Activated CD8-positive, alpha-beta memory T cell treated with anti-CD3 and anti-CD28 coated beads, Interleukin-2, amount 10 ng/mL, durations not matched to agents 7 days and 5 days (primary cell): ENCODE results near the gene TGM5. TPM values are rescaled to one million over a fixed set of nuclear protein-coding genes. Genes with fewer than 3 reads are reported as not detected.
"Not testable (repeated sequence)": the region's sequence is repeated elsewhere in the genome, so short reads cannot be mapped to it uniquely, and the experiment has no call there.

ENCODE experiments used
- ATAC-seq: fragments of 150-1000 bp; cut with Tn5 transposase; one replicate; pipeline ENCODE4 v1.10.0; 2021; ENCODE audit warnings: moderate library complexity
- CTCF ChIA-PET: fragments of 350-600 bp; sonication (Branson Sonifier 250); formaldehyde crosslinking; loops from one replicate; lab custom pipeline; 2021; ENCODE audit warnings: antibody characterized with exemption; lab: Charles Lee
- DNase-seq: peaks from one replicate; pipeline ENCODE4 v3.0.0-alpha.2; 2020
- H3K27ac Mint-ChIP-seq: one replicate; pipeline ENCODE4 v1.8.0; 2021; ENCODE audit warnings: mild to moderate bottlenecking, mixed read lengths
- H3K27me3 Mint-ChIP-seq: one replicate; pipeline ENCODE4 v1.8.0; 2021; ENCODE audit warnings: mixed read lengths
- H3K36me3 Mint-ChIP-seq: one replicate; pipeline ENCODE4 v1.8.0; 2021; ENCODE audit warnings: mild to moderate bottlenecking, mixed read lengths
- H3K4me1 Mint-ChIP-seq: one replicate; pipeline ENCODE4 v1.8.0; 2021; ENCODE audit warnings: mixed read lengths
- H3K4me3 Mint-ChIP-seq: one replicate; pipeline ENCODE4 v1.8.0; 2021; ENCODE audit warnings: mild to moderate bottlenecking, moderate library complexity, mixed read lengths
- H3K9me3 Mint-ChIP-seq: one replicate; pipeline ENCODE4 v1.8.0; 2022; ENCODE audit warnings: low read depth, mixed read lengths
- total RNA-seq, 2 experiments: library from RNA; stranded (reverse); gene quantifications; one replicate each; pipeline ENCODE4 v1.2.3, GENCODE V29; 2021

The TGM5 gene
- total RNA-seq, 2 experiments from 2014 or later: 0.91 to 1.1 TPM

DNA sequence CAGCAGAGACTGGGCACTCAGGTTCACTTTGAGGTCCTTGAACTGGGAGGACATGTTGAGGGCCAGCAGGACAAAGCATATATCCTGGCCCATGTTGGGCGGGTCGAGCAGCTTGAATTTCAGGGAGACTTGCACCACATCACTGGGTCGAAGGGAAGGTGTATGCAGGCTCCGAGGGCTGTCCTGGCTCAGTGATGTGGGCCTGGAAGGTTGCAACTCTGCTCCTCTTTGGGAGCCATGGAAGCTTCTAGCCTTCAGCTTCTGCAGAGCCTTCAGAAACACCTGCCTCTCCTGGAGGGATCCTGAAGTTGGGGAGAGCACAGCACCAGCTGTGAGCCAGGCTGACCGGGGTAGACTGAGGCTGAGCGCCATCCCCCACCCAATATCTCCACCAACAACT lies 31.2 kb downstream of the TGM5 start:
- Mint-ChIP-seq H3K4me3 (no peak overlapping the region), H3K9me3 (no peaks in the 10 kb centered on the region), H3K4me1 (peaks cover 32% of the 10 kb centered on the region), H3K36me3 (no peaks in the 10 kb centered on the region), H3K27me3 (no peaks in the 10 kb centered on the region), H3K27ac (no peak overlapping the region)
- CTCF ChIA-PET: interaction anchor here (2.6 kb wide), 1 partner anchor 10 kb away, joined by 14 read pairs; no protein-coding TSS in a partner anchor
- ATAC-seq (no peak), DNase-seq (no peak)

DNA sequence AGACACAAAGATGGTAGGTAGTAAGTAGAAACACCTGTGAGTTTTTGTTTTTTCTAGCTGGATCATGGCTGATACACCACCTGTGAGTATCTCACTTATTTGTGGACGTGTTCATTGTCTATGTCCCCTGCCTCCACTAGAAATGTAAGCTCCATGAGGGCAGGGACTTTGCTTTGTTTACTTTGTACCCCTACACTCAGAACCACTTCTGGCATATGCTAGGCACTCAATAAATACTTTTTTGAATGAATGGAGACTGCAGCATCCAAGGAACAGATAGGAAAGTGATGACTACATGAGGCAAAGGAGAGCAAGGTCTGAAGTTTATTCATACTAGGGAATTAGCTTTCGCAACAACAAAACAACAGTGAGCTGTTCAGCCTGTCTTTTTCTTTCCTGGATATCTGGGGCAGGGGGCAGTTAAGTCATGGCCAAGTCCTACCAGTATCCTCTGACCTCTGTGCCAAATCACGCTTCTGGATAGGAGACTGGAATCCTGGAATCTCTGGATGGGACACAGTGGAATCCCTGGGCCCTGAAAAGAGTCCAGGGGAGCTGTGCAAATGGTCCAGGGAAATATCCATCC lies 34.3 kb downstream of the TGM5 start:
- ATAC-seq: no peak
- H3K4me1 Mint-ChIP-seq: peaks cover 5% of the 10 kb centered on the region
- H3K4me3 Mint-ChIP-seq: no peak overlapping the region
- H3K9me3 Mint-ChIP-seq: no peaks in the 10 kb centered on the region
- peaks cover 11% of the 10 kb centered on the region for H3K27me3 Mint-ChIP-seq
- no peak overlapping the region for H3K27ac Mint-ChIP-seq
- H3K36me3 Mint-ChIP-seq: no peaks in the 10 kb centered on the region
- CTCF ChIA-PET: interaction anchor here (0.8 to 1.5 kb wide), 3 partner anchors 9 to 53 kb away, joined by 3 to 5 read pairs (median 3); no protein-coding TSS in a partner anchor
- DNase-seq: no peak

DNA sequence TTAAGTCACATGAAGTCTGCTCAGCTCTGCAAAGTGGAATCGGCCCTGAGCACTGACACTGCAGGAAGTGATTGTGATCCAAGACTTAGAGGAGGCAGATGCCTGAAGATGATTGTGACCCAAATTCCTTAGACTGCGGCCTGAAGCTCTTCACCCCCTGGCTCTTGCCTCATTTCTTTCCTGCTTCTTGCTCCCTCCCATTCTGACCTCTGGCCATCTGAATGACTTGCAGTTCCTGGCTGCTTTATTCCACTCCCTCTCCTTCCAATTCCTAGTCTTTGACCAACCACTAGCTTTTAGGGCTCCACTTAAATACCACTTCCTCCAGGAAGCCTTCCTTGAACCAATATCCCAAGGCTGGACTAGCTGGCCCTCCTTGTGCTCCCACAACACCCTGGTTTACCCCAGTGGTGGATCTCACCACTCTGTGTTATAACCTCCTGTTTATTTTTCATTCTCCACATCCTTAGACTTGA lies 36.0 kb downstream of the TGM5 start:
- DNase-seq (no peak), ATAC-seq (no peak)
- no peaks in the 10 kb centered on the region for H3K36me3 Mint-ChIP-seq
- H3K9me3 Mint-ChIP-seq: no peaks in the 10 kb centered on the region
- H3K27me3 Mint-ChIP-seq: peaks cover 11% of the 10 kb centered on the region
- H3K4me1 Mint-ChIP-seq: peaks cover 8% of the 10 kb centered on the region
- no peak overlapping the region for H3K4me3 Mint-ChIP-seq
- CTCF ChIA-PET: interaction anchor here (1.0 to 1.4 kb wide), 2 partner anchors 49 to 55 kb away, joined by 4 read pairs; no protein-coding TSS in a partner anchor
- H3K27ac Mint-ChIP-seq: no peak overlapping the region

DNA sequence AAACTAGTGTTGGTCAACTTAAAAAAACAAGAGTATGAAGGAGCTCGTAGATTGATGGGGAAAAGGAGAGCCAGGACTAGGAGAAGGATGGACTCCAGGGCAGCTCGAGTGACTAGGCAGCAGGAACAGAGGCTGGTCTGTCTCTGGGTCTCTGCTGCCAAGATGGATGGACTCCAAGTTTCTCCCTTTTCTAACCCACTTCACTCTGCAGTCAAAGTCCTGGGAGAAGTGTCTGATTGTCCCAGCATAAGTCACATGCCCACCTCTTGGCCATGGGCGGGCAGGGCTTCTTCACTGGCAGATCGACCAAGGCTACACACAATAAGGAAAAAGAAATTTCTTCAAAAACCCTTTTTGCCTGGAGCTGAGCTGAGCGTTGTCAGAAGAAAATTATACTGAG lies 36.8 kb downstream of the TGM5 start:
- DNase-seq (no peak), ATAC-seq (no peak)
- no peak overlapping the region for H3K27ac Mint-ChIP-seq
- H3K4me3 Mint-ChIP-seq: no peak overlapping the region
- H3K9me3 Mint-ChIP-seq: no peaks in the 10 kb centered on the region
- peaks cover 11% of the 10 kb centered on the region for H3K27me3 Mint-ChIP-seq
- CTCF ChIA-PET: interaction anchor here (0.6 to 2.3 kb wide), 4 partner anchors 21 to 56 kb away, joined by 3 to 16 read pairs (median 5); no protein-coding TSS in a partner anchor
- peaks cover 11% of the 10 kb centered on the region for H3K4me1 Mint-ChIP-seq
- H3K36me3 Mint-ChIP-seq: no peaks in the 10 kb centered on the region

DNA sequence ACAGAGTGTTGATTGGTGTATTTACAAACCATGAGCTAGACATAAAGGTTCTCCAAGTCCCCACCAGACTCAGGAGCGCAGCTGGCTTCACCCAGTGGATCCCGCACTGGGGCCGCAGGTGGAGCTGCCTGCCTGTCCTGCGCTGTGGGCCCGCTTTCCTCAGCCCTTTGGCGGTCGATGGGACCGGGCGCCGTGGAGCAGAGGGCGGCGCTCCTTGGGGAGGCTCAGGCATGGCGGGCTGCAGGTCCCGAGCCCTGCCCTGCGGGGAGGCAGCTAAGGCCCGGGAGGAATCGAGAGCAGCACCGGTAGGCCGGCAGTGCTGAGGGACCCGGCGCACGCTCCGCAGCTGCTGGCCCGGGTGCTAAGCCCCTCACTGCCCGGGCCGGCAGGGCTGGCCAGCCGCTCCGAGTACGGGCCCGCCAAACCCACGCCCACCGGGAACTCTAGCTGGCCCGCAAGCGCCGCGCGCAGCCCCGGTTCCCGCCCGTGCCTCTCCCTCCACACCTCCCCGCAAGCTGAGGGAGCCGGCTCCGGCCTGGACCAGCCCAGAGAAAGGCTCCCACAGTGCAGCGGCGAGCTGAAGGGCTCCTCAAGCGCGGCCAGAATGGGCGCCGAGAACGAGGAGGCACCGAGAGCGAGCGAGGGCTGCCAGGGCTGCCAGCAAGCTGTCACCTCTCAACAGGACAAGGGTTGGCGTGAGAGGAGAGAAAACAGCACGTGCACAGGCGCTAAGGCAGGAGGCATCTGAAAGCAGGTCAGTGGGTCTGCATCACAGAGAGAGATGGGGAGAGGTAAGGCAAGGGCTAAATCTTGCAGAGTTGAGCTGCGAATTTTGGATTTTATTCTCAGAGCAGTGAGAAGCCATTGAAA lies 40.1 kb downstream of the TGM5 start:
- ATAC-seq (no peak), DNase-seq (no peak)
- H3K27me3 Mint-ChIP-seq: peaks cover 20% of the 10 kb centered on the region
- no peak overlapping the region for H3K4me3 Mint-ChIP-seq
- no peaks in the 10 kb centered on the region for H3K36me3 Mint-ChIP-seq
- CTCF ChIA-PET: interaction anchor here (0.6 to 4.5 kb wide), 22 partner anchors 9 to 1556 kb away, joined by 3 to 157 read pairs (median 8); partner anchors contain the start of gene TGM5
- H3K4me1 Mint-ChIP-seq: peaks cover 5% of the 10 kb centered on the region
- no peaks in the 10 kb centered on the region for H3K9me3 Mint-ChIP-seq
- H3K27ac Mint-ChIP-seq: no peak overlapping the region

DNA sequence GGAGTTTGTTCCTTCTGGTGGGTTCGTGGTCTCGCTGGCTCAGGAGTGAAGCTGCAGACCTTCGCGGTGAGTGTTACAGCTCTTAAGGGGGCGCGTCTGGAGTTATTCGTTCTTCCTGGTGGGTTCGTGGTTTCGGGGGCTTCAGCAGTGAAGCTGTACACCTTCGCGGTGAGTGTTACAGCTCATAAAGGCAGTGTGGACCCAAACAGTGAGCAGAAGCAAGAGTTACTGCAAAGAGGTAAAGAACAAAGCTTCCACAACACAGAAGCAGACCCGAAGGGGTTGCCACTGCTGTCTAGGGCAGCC lies 40.8 kb downstream of the TGM5 start:
- H3K4me3 Mint-ChIP-seq, H3K9me3 Mint-ChIP-seq, ATAC-seq, DNase-seq, H3K27ac Mint-ChIP-seq, H3K4me1 Mint-ChIP-seq, H3K36me3 Mint-ChIP-seq: not testable (repeated sequence)
- CTCF ChIA-PET: interaction anchor here (0.6 to 4.5 kb wide), 34 partner anchors 10 to 1555 kb away, joined by 3 to 157 read pairs (median 5); partner anchors contain the start of genes CCNDBP1, TGM5 and TGM7
- H3K27me3 Mint-ChIP-seq: peaks cover 24% of the 10 kb centered on the region

DNA sequence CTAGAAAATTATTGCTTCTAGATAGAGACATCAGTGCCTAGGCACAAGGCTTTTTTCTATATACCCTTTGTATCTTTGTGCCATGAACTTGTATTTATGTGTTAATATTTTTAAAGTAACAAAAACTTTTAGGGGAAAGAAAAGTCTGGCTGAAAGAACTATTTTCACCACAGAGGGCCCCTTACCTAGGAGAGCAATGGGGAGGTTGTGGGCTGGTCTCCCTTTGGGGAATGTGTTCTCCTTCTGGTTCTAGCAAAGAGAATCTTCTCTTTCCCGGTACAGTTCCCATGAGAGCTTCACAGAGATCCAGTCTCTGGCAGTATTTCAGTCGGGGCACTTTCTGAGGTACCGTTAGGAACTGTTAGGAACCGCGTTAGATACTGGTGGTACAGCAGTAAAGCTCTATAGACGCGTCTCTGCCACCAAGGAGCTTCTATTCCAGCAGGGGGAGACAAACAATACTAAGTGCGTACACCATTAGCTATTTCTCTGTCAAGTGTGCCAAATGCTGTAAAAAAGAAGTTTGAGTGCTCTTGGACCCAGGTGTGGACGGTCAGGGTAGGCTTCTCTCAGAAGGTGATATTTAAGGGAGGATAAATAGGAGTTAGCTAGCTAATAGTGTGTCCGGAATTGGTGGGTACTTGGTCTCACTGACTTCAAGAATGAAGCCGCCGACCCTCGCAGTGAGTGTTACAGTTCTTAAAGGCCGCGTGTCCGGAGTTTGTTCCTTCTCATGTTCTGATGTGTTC lies 41.4 kb downstream of the TGM5 start:
- CTCF ChIA-PET: interaction anchor here (0.6 to 4.5 kb wide), 47 partner anchors 9 to 1555 kb away, joined by 3 to 157 read pairs (median 4); partner anchors contain the start of genes CCNDBP1, TGM5 and TGM7
- peaks cover 24% of the 10 kb centered on the region for H3K27me3 Mint-ChIP-seq
- H3K36me3 Mint-ChIP-seq: no peaks in the 10 kb centered on the region
- ATAC-seq (peak; percentile 95), DNase-seq (peak; percentile 69)
- no peak overlapping the region for H3K27ac Mint-ChIP-seq
- H3K9me3 Mint-ChIP-seq: no peaks in the 10 kb centered on the region
- no peak overlapping the region for H3K4me3 Mint-ChIP-seq
- peaks cover 5% of the 10 kb centered on the region for H3K4me1 Mint-ChIP-seq

DNA sequence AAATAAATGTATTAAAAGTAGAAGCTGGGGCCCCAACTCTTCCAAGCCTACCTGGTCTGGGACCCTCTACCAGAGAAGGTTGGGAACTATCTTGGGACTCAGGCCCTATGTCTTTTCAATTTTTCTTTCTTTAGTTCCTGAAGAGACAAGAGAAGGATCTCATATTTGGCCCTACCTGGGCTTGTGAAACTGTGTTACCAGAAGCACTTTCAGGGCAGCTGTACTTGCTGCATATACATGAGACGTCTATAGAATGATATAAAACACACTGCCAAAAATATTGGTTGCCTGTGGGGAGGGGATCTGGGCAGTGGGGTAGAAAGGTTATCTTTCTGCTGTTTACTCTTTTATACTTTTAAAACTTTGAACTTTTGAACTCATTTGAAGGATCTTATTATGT lies 45.3 kb downstream of the TGM5 start:
- CTCF ChIA-PET: interaction anchor here (2.7 to 3.3 kb wide), 2 partner anchors 17 to 64 kb away, joined by 11 to 14 read pairs; no protein-coding TSS in a partner anchor
- no peaks in the 10 kb centered on the region for H3K9me3 Mint-ChIP-seq

DNA sequence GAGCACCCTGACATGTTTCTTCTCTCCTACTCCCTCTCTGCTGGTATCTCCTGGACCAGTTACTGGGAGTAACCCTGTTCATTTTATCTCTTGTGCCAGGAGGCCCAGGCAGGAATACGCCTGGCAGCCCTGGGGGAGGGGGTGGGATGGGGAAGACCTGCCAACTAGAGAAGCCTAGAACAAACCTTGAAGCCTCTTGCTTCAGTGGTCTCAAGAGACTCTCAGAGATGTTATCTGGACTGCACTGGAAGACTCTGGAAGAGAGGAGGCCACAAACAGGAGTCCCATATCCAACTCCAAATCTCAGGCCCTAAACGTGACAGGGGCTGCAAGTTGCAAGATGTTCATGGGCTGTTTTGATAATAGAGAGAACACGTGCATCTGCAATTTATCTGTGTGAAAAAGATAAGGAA lies 45.7 kb downstream of the TGM5 start, which contains the start of gene EPB42:
TSS of gene EPB42 (minus strand) at position 28 of the 413 bp plus-strand sequence. CDS start 193 bp downstream, outside the sequence.
- no peaks in the 10 kb centered on the region for H3K36me3 Mint-ChIP-seq
- ATAC-seq (no peak), DNase-seq (no peak)
- H3K4me3 Mint-ChIP-seq: no peak within 1 kb of the TSS
- no peak within 1 kb of the TSS for H3K27ac Mint-ChIP-seq
- CTCF ChIA-PET: interaction anchor here (2.7 to 3.3 kb wide), 2 partner anchors 17 to 65 kb away, joined by 11 to 14 read pairs; no protein-coding TSS in a partner anchor
- peaks cover 5% of the 10 kb centered on the region for H3K4me1 Mint-ChIP-seq
- no peaks in the 10 kb centered on the region for H3K9me3 Mint-ChIP-seq
- H3K27me3 Mint-ChIP-seq: peaks cover 27% of the 10 kb centered on the region

More for the DNA sequence above, 45.3 kb downstream of the TGM5 start:
- peaks cover 27% of the 10 kb centered on the region for H3K27me3 Mint-ChIP-seq
- H3K27ac Mint-ChIP-seq: no peak overlapping the region
- H3K4me1 Mint-ChIP-seq: peaks cover 5% of the 10 kb centered on the region
- H3K36me3 Mint-ChIP-seq: no peaks in the 10 kb centered on the region
- ATAC-seq (no peak), DNase-seq (no peak)
- no peak overlapping the region for H3K4me3 Mint-ChIP-seq

DNA sequence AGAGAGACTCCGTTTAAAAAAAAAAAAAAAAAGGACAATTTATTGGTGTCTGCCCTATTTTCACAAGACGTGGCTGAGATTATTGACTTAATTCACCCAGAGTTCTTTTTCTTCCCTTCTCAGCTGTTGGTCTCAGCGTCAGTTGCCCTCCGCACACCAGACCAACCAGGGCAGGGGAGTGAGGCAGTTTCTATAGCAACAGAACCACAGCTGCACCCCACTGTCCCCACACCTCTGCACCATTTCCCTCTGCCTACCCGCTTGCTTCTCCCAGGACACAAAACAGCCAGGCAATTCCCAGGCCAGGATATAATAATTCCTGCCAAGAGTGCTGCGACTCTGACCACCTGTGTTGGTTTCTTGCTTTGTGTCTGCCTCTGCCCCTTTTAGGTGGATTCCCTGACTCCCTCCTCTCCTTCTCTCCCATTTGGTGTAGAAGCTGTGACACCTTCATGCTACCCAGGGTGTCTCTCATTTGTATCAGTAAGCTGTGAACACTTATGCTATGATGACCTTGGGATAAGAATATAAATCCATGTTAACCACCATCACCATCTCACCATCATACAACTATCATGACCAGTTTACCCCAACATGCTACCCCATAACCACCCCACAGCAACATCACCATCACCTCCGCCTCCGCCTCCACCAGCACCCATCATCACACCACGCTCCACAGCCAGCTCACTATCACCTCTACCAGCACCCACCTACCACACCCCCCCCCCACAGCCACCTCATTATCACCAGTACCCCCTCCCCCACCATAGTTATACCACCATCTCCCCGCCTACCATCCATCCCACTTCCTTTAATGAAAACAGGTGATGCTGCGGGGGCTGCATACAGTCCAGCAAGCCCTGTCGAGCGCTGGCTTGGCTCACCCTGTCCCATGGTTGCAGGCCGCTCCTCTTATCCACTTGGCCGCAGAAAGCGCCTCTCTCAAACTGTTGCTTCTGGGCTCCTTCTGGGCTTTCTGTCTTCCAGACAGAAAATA lies 46.5 kb downstream of the TGM5 start:
- CTCF ChIA-PET: interaction anchor here (1.5 kb wide), 1 partner anchor 65 kb away, joined by 4 read pairs; no protein-coding TSS in a partner anchor
- Mint-ChIP-seq H3K4me3 (no peak overlapping the region), H3K9me3 (no peaks in the 10 kb centered on the region), H3K36me3 (no peaks in the 10 kb centered on the region), H3K27me3 (peaks cover 27% of the 10 kb centered on the region), H3K4me1 (no peaks in the 10 kb centered on the region), H3K27ac (no peak overlapping the region)
- ATAC-seq (no peak), DNase-seq (no peak)

DNA sequence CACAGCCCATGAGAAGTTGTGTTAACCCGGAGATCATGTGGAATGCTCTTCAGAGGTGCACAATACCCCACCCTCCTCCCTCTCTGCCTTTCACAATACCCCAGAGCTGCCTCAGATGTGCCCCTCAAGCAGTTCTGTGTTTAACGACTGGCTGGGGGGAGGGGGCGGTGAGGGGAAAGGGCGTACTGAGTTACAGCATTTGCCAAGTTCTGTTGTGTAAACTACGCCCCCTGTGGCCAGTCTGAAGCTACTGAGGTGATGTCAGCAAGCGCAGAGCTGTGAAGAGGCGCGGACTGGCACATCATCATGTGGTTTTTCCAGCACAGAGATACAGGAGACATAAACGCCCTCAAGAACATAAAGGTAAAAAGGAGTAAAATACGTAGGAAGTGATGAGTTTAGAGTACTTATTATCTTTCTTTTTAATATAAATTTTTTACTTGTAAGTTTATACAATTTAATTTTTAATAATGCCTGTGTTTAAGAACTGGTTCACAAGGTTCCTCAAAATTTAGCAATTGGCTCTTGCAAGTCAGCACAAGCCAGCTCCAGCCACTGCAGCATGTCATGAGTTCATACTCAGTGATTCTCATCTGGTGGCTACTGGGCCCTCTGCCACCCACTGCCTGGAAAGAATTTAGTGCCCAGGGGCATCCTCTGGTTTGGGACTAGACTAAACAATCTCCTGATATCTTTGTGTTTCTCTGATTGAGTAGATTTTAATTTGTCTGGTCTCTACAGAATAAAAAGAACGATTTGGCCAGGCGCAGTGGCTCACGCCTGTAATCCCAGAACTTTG lies 47.6 kb downstream of the TGM5 start:
- DNase-seq: no peak
- no peaks in the 10 kb centered on the region for H3K4me1 Mint-ChIP-seq

More for the DNA sequence above, 47.6 kb downstream of the TGM5 start:
- CTCF ChIA-PET: interaction anchor here (1.0 to 1.5 kb wide), 2 partner anchors 15 to 66 kb away, joined by 4 read pairs; no protein-coding TSS in a partner anchor
- Mint-ChIP-seq H3K27me3 (peaks cover 23% of the 10 kb centered on the region), H3K4me3 (no peak overlapping the region), H3K36me3 (no peaks in the 10 kb centered on the region), H3K9me3 (no peaks in the 10 kb centered on the region), H3K27ac (peak overlapping the region; percentile 15)
- ATAC-seq: no peak
